ENCODE data around the gene ZNF444. TPM values are rescaled to one million over a fixed set of nuclear protein-coding genes. Genes with fewer than 3 reads are reported as not detected.

ZNF444 gene
- total RNA-seq, 1 experiment from 2014 or later: 84.0 TPM

- TF ChIP-seq ATF3 (CRISPR knock-in tag; conservative IDR thresholded peaks at IDR 0.05): no peak
- TF ChIP-seq JUN (CRISPR knock-in tag; IDR thresholded peaks at IDR 0.05): no peak
- no peak for TF ChIP-seq E2F5 (CRISPR knock-in tag; IDR thresholded peaks at IDR 0.05)
- TF ChIP-seq ZNF263 (CRISPR knock-in tag; IDR thresholded peaks at IDR 0.05; ENCODE audit: low read depth): no peak
- TF ChIP-seq FOXP1 (CRISPR knock-in tag; IDR thresholded peaks at IDR 0.05; ENCODE audit: borderline replicate concordance): no peak
- TF ChIP-seq ZNF416 (CRISPR knock-in tag; IDR thresholded peaks at IDR 0.05): no peak
- TF ChIP-seq ZNF219 (CRISPR knock-in tag; IDR thresholded peaks at IDR 0.05; ENCODE audit: borderline replicate concordance): no peak
- no peak for TF ChIP-seq CDX4 (CRISPR knock-in tag; IDR thresholded peaks at IDR 0.05; ENCODE audit: borderline replicate concordance)
- TF ChIP-seq SP1 (CRISPR knock-in tag; conservative IDR thresholded peaks at IDR 0.05): no peak
- Mint-ChIP-seq H3K4me3 (no peak overlapping the region), H3K36me3 (no peaks in the 10 kb centered on the region), H3K27me3 (ENCODE audit: low read depth) (peaks cover 2% of the 10 kb centered on the region; the same call in 1 of the 2 replicates), H3K27ac (no peak overlapping the region), H3K9me3 (no peaks in the 10 kb centered on the region), H3K4me1 (peaks cover 4% of the 10 kb centered on the region; the same call in 1 of the 2 replicates)
- ChIA-PET CTCF (interaction anchor here (0.6 to 2.3 kb wide), 8 partner anchors 23 to 156 kb away, joined by 3 to 8 read pairs (median 4); no protein-coding TSS in a partner anchor), POLR2A (interaction anchor here (0.6 to 1.1 kb wide), 2 partner anchors 36 to 203 kb away, joined by 4 read pairs; no protein-coding TSS in a partner anchor)
- ATAC-seq (no peak), DNase-seq (ENCODE audit: low spot score) (no peak)
These were observed 36.6 kb downstream of the ZNF444 start for GRCh38 chr19:56177564-56178243.

GRCh38 chr19:56189785-56190184 lies 48.7 kb downstream of the ZNF444 start:
- no peaks in the 10 kb centered on the region for H3K36me3 Mint-ChIP-seq
- no peak for TF ChIP-seq ATF3 (CRISPR knock-in tag; conservative IDR thresholded peaks at IDR 0.05)
- TF ChIP-seq PRDM15 (CRISPR knock-in tag; IDR thresholded peaks at IDR 0.05): no peak
- no peak for TF ChIP-seq TCF7 (CRISPR knock-in tag; IDR thresholded peaks at IDR 0.05; ENCODE audit: low read depth)
- TF ChIP-seq HMGA2 (CRISPR knock-in tag; IDR thresholded peaks at IDR 0.05): no peak
- TF ChIP-seq RORB (CRISPR knock-in tag; IDR thresholded peaks at IDR 0.05): no peak
- TF ChIP-seq MAX (CRISPR knock-in tag; IDR thresholded peaks at IDR 0.05): no peak
- no peak for TF ChIP-seq GABPB1 (CRISPR knock-in tag; IDR thresholded peaks at IDR 0.05)
- H3K4me1 Mint-ChIP-seq: no peaks in the 10 kb centered on the region
- H3K9me3 Mint-ChIP-seq: no peaks in the 10 kb centered on the region
- no peak overlapping the region for H3K4me3 Mint-ChIP-seq
- no peak overlapping the region for H3K27ac Mint-ChIP-seq
- peak; percentile 39; the same call in 1 of the 2 replicates for ATAC-seq
- DNase-seq (ENCODE audit: low spot score): no peak
- peaks cover 7% of the 10 kb centered on the region for H3K27me3 Mint-ChIP-seq (ENCODE audit: low read depth)
- POLR2A ChIA-PET: no interaction called here
- CTCF ChIA-PET: no interaction called here

GRCh38 chr19:56191115-56191514 lies 50.0 kb downstream of the ZNF444 start:
- H3K27me3 Mint-ChIP-seq (ENCODE audit: low read depth): peaks cover 4% of the 10 kb centered on the region; the same call in 1 of the 2 replicates
- POLR2A ChIA-PET: no interaction called here
- CTCF ChIA-PET: no interaction called here
- no peak overlapping the region for H3K27ac Mint-ChIP-seq
- ATAC-seq (peak; percentile 90), DNase-seq (ENCODE audit: low spot score) (peak; percentile 65)
- no peaks in the 10 kb centered on the region for H3K4me1 Mint-ChIP-seq
- TF ChIP-seq OVOL2 (CRISPR knock-in tag; IDR thresholded peaks at IDR 0.05; ENCODE audit: borderline replicate concordance): no peak
- no peaks in the 10 kb centered on the region for H3K36me3 Mint-ChIP-seq
- no peaks in the 10 kb centered on the region for H3K9me3 Mint-ChIP-seq
- H3K4me3 Mint-ChIP-seq: no peak overlapping the region
